Stimulated activated naive B cell treated with anti-CD40 and anti-IgM and Interleukin-4, amounts not matched to agents 10 μg/mL and 1 μg/mL and 100 μg/mL, for 72 hours (primary cell): ENCODE results near the gene ANK3.
A peak's percentile ranks its signal among the peaks of the same experiment; 100 is the strongest.

ENCODE experiments used
- ATAC-seq, 2 donors: fragments of 150-1000 bp; cut with Tn5 transposase; replicated peaks; 2 replicates each; pipeline ENCODE4 v1.10.0; 2021; ENCODE audit warnings: moderate library complexity in 1 of 2
- DNase-seq: peaks from one replicate; pipeline ENCODE4 v3.0.0; 2021
- H3K27ac Mint-ChIP-seq: one replicate; pipeline ENCODE4 v1.8.0; 2022; ENCODE audit warnings: mild to moderate bottlenecking, mixed read lengths
- H3K27me3 Mint-ChIP-seq, 2 donors: one replicate each; pipeline ENCODE4 v1.8.0; 2022; ENCODE audit warnings: mixed read lengths in 2 of 2
- H3K36me3 Mint-ChIP-seq, 2 donors: one replicate each; pipeline ENCODE4 v1.8.0; 2022; ENCODE audit warnings: mixed read lengths in 2 of 2, mild to moderate bottlenecking in 1 of 2
- H3K4me1 Mint-ChIP-seq, 2 donors: one replicate each; pipeline ENCODE4 v1.8.0; 2022; ENCODE audit warnings: mixed read lengths in 2 of 2, mild to moderate bottlenecking in 1 of 2
- H3K4me3 Mint-ChIP-seq, 2 donors: one replicate each; pipeline ENCODE4 v1.8.0; 2022; ENCODE audit warnings: mild to moderate bottlenecking in 2 of 2, mixed read lengths in 2 of 2, moderate library complexity in 1 of 2
- H3K9me3 Mint-ChIP-seq, 2 donors: one replicate each; pipeline ENCODE4 v1.8.0; 2022; ENCODE audit warnings: mixed read lengths in 2 of 2, mild to moderate bottlenecking in 1 of 2

The ANK3 gene

DNA sequence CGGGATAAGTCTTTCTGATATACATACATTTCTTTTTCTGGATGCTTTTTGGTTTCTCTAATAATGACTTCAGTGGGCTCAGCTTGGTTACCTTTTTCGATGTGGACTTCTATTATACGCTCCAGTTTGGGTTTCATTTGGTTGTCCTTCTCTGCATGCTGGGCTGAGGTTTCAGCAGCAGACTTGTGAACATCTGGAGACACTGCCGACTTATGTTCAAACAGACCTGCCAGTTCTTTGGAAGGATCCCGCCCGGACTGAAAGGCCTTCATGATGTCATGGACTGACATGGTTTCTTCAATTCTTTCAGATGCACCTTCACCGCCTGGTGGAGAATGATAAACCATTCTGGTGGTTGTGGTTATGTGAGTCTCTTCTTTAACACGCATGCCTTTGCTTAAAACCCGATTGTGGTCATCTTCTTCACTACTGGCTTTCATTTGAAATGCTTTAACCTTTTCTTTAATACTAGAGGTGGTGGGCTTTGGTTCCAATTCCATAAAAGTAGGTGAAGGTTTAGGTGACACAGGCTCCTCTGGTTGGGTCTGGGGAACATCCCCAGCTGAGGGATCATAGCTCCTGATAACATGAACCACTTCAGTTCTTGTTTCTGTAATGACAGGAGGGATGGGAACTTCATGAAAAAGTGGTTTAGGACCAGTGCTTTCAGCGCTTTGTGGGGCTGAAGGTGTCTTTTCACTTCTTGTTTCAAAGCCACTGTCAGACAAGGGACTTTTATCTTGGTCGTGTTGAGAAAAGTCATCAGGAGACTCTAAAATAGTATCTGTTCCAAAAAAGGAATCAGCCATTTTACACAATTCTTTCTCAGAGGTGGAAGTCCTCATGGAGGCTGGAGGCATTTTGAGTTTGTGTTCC, 315.7 kb downstream of the ANK3 start:
- Mint-ChIP-seq H3K36me3 (peaks cover 7 to 20% of the 10 kb centered on the region in 2 donors), H3K9me3 (no peaks in the 10 kb centered on the region), H3K4me3 (peak overlapping the region; percentile 12 to 55), H3K27ac (peak overlapping the region; percentile 96), H3K4me1 (peaks cover 20 to 31% of the 10 kb centered on the region in 2 donors), H3K27me3 (peaks cover 13 to 20% of the 10 kb centered on the region in 2 donors)
- peak; percentile 55 for DNase-seq
- peak; percentile 84 to 86 for ATAC-seq

DNA sequence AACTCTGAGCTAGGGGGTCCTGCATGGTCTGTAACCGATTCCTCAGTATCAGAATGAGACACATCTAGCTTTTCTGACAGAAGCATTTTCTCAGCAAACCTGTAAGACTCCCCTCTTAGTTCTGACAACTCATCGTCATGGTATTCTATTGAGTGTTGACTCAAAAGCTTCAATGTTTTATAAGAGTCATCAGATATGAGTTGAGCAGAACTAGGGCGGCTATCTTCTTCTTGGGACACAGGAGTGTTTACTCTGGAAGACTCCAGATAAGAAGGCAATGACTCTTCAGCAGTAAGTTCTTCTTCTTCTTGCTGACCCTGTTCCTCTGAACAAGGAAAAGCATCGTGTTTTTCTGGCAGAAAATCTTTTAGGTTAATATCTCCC, 316.3 kb downstream of the ANK3 start:
- Mint-ChIP-seq H3K27ac (peak overlapping the region; percentile 96), H3K27me3 (peaks cover 13 to 20% of the 10 kb centered on the region in 2 donors), H3K36me3 (peaks cover 7 to 20% of the 10 kb centered on the region in 2 donors), H3K4me1 (peaks cover 20 to 31% of the 10 kb centered on the region in 2 donors), H3K9me3 (no peaks in the 10 kb centered on the region), H3K4me3 (peak overlapping the region in 1 of 2 donors; percentile 55)
- DNase-seq (no peak), ATAC-seq (no peak)

- Mint-ChIP-seq H3K27me3 (peaks cover 7 to 8% of the 10 kb centered on the region in 2 donors), H3K9me3 (no peaks in the 10 kb centered on the region), H3K4me1 (peaks cover 14 to 21% of the 10 kb centered on the region in 2 donors), H3K36me3 (peaks cover 7 to 9% of the 10 kb centered on the region in 2 donors), H3K27ac (no peak overlapping the region), H3K4me3 (no peak overlapping the region)
- ATAC-seq (no peak), DNase-seq (no peak)
Observed at GRCh38 chr10:60069311-60069710, 320.4 kb downstream of the ANK3 start.

GRCh38 chr10:60050366-60050765, 339.3 kb downstream of the ANK3 start:
- H3K27ac Mint-ChIP-seq = no peak overlapping the region
- H3K4me1 Mint-ChIP-seq = no peaks in the 10 kb centered on the region
- H3K27me3 Mint-ChIP-seq = no peaks in the 10 kb centered on the region

DNA sequence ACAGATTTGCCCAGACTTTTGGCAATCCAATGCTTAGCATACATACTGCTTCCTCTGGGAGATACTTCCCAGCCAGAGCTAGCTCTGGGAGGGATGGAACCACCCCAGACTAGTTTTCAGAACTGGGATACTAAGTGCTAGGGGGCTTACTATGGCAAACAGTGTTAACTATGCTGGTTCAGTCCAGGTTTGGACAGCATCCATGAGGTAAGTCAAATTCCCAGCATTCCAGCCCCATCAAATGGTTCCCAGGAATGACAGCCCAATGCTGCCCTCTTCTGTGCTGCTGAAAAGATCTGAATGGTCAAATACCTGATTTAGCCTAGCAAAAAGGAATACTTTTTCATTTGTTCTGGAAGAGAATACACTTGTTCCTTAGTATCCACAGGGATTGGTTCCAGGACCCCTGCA, 341.6 kb downstream of the ANK3 start:
- Mint-ChIP-seq H3K4me1 (no peaks in the 10 kb centered on the region), H3K27ac (no peak overlapping the region), H3K9me3 (no peaks in the 10 kb centered on the region), H3K27me3 (no peaks in the 10 kb centered on the region), H3K36me3 (no peaks in the 10 kb centered on the region), H3K4me3 (no peak overlapping the region)
- no peak for DNase-seq
- no peak for ATAC-seq

More at GRCh38 chr10:60050366-60050765, 339.3 kb downstream of the ANK3 start:
- DNase-seq = no peak
- Mint-ChIP-seq H3K36me3 (no peaks in the 10 kb centered on the region), H3K4me3 (no peak overlapping the region), H3K9me3 (no peaks in the 10 kb centered on the region)
- no peak for ATAC-seq

GRCh38 chr10:60045571-60045970, 344.1 kb downstream of the ANK3 start:
- peaks cover 0 to 5% of the 10 kb centered on the region in 2 donors for H3K27me3 Mint-ChIP-seq
- DNase-seq (no peak), ATAC-seq (no peak)
- no peaks in the 10 kb centered on the region for H3K4me1 Mint-ChIP-seq
- H3K27ac Mint-ChIP-seq = no peak overlapping the region
- H3K4me3 Mint-ChIP-seq = no peak overlapping the region
- H3K36me3 Mint-ChIP-seq = no peaks in the 10 kb centered on the region
- no peaks in the 10 kb centered on the region for H3K9me3 Mint-ChIP-seq

GRCh38 chr10:60044971-60045370, 344.7 kb downstream of the ANK3 start:
- Mint-ChIP-seq H3K4me3 (no peak overlapping the region), H3K36me3 (no peaks in the 10 kb centered on the region), H3K27me3 (peaks cover 0 to 5% of the 10 kb centered on the region in 2 donors), H3K9me3 (no peaks in the 10 kb centered on the region), H3K27ac (no peak overlapping the region), H3K4me1 (no peaks in the 10 kb centered on the region)
- ATAC-seq (no peak), DNase-seq (no peak)

DNA sequence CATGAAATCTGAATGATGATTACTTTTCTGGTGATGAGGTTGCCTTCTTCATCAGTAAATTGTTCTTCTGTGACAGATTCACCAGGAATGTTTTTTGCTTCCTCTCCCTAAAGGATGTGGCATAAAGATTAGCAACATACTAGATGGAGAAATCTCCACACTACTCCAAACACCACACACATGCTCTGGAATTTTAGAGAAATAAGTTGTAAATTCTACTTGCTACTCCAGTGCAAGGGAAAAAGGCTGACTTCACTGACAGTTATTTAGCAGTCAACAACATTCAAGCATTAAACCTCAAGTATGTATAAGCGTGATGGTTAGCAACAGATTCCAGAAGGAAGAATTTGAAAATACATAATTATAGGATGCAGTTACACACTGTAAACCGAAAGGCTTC, 345.4 kb downstream of the ANK3 start:
- Mint-ChIP-seq H3K4me1 (no peaks in the 10 kb centered on the region), H3K27me3 (peaks cover 0 to 5% of the 10 kb centered on the region in 2 donors), H3K36me3 (no peaks in the 10 kb centered on the region), H3K27ac (no peak overlapping the region), H3K4me3 (no peak overlapping the region), H3K9me3 (no peaks in the 10 kb centered on the region)
- DNase-seq (no peak), ATAC-seq (no peak)

DNA sequence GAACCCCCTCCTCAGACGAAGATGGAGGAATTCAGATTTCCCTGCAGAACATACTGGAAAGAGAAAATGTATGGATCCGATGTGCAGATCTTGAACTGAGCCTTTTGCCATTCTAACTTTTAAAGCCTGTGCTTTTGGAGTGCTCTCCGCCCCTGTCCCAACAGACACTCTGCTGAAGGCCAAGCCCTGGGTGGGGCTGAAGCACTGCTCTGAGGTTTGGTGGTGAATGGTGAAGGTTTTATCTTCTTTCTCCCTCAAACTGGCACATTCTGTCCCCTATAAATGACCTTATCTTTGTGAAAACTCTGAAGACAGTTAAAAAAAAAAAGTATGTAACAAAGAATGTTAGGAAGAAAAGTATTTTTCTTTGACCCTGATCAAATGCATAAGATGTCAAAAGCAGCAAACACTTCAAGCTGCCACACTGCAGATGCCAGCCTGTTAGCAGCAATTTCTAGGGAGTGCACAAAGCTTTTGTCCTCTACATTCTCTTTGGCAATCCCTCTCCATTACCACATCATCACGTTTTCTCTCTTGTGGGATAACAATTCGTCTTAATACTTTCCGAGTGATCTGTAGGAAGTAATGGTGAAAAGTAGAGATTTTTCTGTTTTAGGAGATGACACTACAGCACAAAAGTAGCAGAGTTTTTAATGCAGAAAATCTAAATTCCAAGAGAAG, 346.0 kb downstream of the ANK3 start:
- no peaks in the 10 kb centered on the region for H3K4me1 Mint-ChIP-seq
- peaks cover 0 to 5% of the 10 kb centered on the region in 2 donors for H3K27me3 Mint-ChIP-seq
- H3K36me3 Mint-ChIP-seq = no peaks in the 10 kb centered on the region
- ATAC-seq = no peak
- no peak for DNase-seq
- no peak overlapping the region for H3K27ac Mint-ChIP-seq
- no peak overlapping the region for H3K4me3 Mint-ChIP-seq
- H3K9me3 Mint-ChIP-seq = no peaks in the 10 kb centered on the region

- peaks cover 0 to 5% of the 10 kb centered on the region in 2 donors for H3K27me3 Mint-ChIP-seq
- no peak overlapping the region for H3K4me3 Mint-ChIP-seq
- no peaks in the 10 kb centered on the region for H3K36me3 Mint-ChIP-seq
- H3K9me3 Mint-ChIP-seq = no peaks in the 10 kb centered on the region
- no peak overlapping the region for H3K27ac Mint-ChIP-seq
- no peaks in the 10 kb centered on the region for H3K4me1 Mint-ChIP-seq
- no peak for DNase-seq
- ATAC-seq = peak in 1 of 2 donors; percentile 45
Observed at GRCh38 chr10:60042914-60043313, 346.8 kb downstream of the ANK3 start.

GRCh38 chr10:60042262-60042661, 347.4 kb downstream of the ANK3 start:
- peaks cover 0 to 2% of the 10 kb centered on the region in 2 donors for H3K4me1 Mint-ChIP-seq
- H3K9me3 Mint-ChIP-seq = no peaks in the 10 kb centered on the region
- peaks cover 3 to 8% of the 10 kb centered on the region in 2 donors for H3K27me3 Mint-ChIP-seq
- no peak for DNase-seq
- no peak for ATAC-seq
- no peak overlapping the region for H3K27ac Mint-ChIP-seq
- H3K36me3 Mint-ChIP-seq = no peaks in the 10 kb centered on the region
- H3K4me3 Mint-ChIP-seq = no peak overlapping the region

DNA sequence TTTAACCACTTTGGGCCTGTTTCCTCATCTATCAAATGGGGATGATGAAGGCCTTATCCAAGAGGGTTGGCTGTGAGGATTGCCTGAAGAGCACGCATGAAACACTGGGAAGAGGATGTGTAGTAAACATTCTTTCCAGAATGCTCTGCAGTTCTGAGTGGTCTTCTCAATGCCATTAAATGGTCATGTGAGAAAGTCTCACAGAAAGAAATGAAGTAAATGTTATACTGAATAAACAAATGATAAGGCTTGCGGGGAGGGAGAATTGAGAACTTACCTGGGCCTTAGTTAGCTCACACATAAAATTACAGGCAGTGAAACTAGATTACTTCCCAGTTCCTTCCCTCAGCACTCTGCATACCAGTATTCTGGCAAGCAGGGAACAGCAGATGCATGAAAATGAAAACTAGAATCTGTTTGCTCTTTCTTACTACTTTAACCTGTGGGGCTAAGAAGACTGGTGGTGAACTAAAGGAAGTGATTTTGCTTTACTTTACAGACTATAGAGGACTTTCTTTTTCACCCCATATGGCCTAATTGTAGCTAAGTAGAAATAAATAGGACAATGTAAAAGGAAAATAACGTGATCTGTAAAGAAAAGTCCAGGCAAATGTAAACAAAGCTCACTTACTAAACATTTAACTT, 348.1 kb downstream of the ANK3 start:
- H3K4me3 Mint-ChIP-seq = no peak overlapping the region
- H3K27me3 Mint-ChIP-seq = peaks cover 3 to 15% of the 10 kb centered on the region in 2 donors
- peaks cover 0 to 7% of the 10 kb centered on the region in 2 donors for H3K4me1 Mint-ChIP-seq
- no peaks in the 10 kb centered on the region for H3K9me3 Mint-ChIP-seq
- H3K27ac Mint-ChIP-seq = peak overlapping the region; percentile 47
- no peak for DNase-seq
- no peaks in the 10 kb centered on the region for H3K36me3 Mint-ChIP-seq
- ATAC-seq = no peak

- Mint-ChIP-seq H3K4me3 (no peak overlapping the region), H3K36me3 (no peaks in the 10 kb centered on the region), H3K27ac (no peak overlapping the region), H3K27me3 (peaks cover 3 to 15% of the 10 kb centered on the region in 2 donors), H3K4me1 (peaks cover 0 to 11% of the 10 kb centered on the region in 2 donors), H3K9me3 (no peaks in the 10 kb centered on the region)
- DNase-seq (no peak), ATAC-seq (no peak)
Observed at GRCh38 chr10:60040014-60040662, 349.5 kb downstream of the ANK3 start.

- Mint-ChIP-seq H3K4me3 (no peak overlapping the region), H3K4me1 (peaks cover 22 to 25% of the 10 kb centered on the region in 2 donors), H3K9me3 (no peaks in the 10 kb centered on the region), H3K27me3 (peaks cover 3 to 12% of the 10 kb centered on the region in 2 donors), H3K27ac (peak overlapping the region; percentile 31), H3K36me3 (no peaks in the 10 kb centered on the region)
- no peak for DNase-seq
- ATAC-seq = peak; percentile 36 to 68
Observed at GRCh38 chr10:60035984-60036383, 353.7 kb downstream of the ANK3 start.
